ENCODE results near the gene TRIM38.

Gene TRIM38

DNA sequence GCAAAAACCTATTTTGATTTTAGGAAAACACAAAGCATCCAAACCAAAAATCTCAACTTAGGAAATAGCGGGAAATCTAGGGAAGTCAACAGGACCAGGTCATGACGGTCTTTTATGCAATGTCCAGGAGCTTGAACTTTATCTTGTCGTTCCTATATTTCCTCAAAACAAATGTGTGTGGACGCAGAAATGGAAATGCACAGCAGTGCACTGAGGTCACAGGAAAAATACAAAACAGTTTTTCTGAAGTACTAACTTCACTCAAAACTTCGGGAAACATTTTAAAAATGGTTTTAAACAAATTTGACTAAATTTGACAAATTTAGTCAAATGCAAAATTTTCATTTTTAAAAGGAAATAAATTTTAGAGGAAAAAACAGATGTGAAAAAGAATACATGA, 26.6 kb upstream of the TRIM38 start:
- Histone ChIP-seq H3K9me3 (ENCODE audit: control insufficient read depth, insufficient read depth, low read depth, low read length) (no peaks in the 10 kb centered on the region), H3K27ac (ENCODE audit: extremely low read depth, low read depth, low read length) (no peak overlapping the region), H3K4me1 (ENCODE audit: control insufficient read depth, insufficient read depth, low read length) (no peaks in the 10 kb centered on the region), H3K36me3 (ENCODE audit: control insufficient read depth in 2 of 2, insufficient read depth in 1 of 2, low read length in 2 of 2) (no peaks in the 10 kb centered on the region), H3K4me3 (ENCODE audit: low read depth, low read length) (no peak overlapping the region)
- TF ChIP-seq ZBTB17 (tag by site-specific recombination; IDR thresholded peaks at IDR 0.05): no peak
- no peak for TF ChIP-seq ZNF211 (tag by site-specific recombination; IDR thresholded peaks at IDR 0.05; ENCODE audit: low read depth)
- no peak for TF ChIP-seq ZNF558 (tag by site-specific recombination; IDR thresholded peaks at IDR 0.05)
- ChIA-PET POLR2A (no interaction called here), CTCF (no interaction called here)

DNA sequence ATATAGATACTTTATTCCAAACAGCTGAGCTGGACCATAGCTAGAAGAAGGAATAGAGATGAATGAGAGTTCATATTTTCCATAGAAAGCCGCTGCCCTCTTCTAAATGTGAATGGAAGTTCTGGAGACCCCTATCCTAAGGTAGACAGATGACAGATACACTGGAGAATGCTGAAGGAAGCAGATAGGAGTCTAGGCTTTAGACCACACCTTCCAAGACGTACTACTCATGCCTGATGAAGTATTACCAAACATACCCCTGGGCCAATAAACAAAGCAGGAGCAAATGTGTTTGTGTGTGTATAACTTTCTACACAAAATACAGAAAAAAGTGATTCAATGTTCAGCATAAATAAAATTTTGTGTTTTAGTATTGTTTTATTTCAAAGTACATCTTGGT, 23.0 kb upstream of the TRIM38 start:
- Histone ChIP-seq H3K36me3 (ENCODE audit: control insufficient read depth in 2 of 2, insufficient read depth in 1 of 2, low read length in 2 of 2) (no peaks in the 10 kb centered on the region), H3K27ac (ENCODE audit: extremely low read depth, low read depth, low read length) (no peak overlapping the region), H3K4me1 (ENCODE audit: control insufficient read depth, insufficient read depth, low read length) (no peaks in the 10 kb centered on the region), H3K9me3 (ENCODE audit: control insufficient read depth, insufficient read depth, low read depth, low read length) (no peaks in the 10 kb centered on the region), H3K4me3 (ENCODE audit: low read depth, low read length) (no peak overlapping the region)
- POLR2A ChIA-PET: no interaction called here
- TF ChIP-seq ZNF292 (tag by site-specific recombination; IDR thresholded peaks at IDR 0.05; ENCODE audit: borderline replicate concordance, low read depth) (no peak), ZNF837 (tag by site-specific recombination; IDR thresholded peaks at IDR 0.05) (no peak), ZSCAN16 (tag by site-specific recombination; IDR thresholded peaks at IDR 0.05) (no peak)
- TF ChIP-seq, protein P1, sequence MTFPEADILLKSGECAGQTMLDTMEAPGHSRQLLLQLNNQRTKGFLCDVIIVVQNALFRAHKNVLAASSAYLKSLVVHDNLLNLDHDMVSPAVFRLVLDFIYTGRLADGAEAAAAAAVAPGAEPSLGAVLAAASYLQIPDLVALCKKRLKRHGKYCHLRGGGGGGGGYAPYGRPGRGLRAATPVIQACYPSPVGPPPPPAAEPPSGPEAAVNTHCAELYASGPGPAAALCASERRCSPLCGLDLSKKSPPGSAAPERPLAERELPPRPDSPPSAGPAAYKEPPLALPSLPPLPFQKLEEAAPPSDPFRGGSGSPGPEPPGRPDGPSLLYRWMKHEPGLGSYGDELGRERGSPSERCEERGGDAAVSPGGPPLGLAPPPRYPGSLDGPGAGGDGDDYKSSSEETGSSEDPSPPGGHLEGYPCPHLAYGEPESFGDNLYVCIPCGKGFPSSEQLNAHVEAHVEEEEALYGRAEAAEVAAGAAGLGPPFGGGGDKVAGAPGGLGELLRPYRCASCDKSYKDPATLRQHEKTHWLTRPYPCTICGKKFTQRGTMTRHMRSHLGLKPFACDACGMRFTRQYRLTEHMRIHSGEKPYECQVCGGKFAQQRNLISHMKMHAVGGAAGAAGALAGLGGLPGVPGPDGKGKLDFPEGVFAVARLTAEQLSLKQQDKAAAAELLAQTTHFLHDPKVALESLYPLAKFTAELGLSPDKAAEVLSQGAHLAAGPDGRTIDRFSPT (tag by site-specific recombination; IDR thresholded peaks at IDR 0.05): no peak
- TF ChIP-seq, protein P2, sequence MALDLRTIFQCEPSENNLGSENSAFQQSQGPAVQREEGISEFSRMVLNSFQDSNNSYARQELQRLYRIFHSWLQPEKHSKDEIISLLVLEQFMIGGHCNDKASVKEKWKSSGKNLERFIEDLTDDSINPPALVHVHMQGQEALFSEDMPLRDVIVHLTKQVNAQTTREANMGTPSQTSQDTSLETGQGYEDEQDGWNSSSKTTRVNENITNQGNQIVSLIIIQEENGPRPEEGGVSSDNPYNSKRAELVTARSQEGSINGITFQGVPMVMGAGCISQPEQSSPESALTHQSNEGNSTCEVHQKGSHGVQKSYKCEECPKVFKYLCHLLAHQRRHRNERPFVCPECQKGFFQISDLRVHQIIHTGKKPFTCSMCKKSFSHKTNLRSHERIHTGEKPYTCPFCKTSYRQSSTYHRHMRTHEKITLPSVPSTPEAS (tag by site-specific recombination; IDR thresholded peaks at IDR 0.05): no peak
- TF ChIP-seq, protein P3, sequence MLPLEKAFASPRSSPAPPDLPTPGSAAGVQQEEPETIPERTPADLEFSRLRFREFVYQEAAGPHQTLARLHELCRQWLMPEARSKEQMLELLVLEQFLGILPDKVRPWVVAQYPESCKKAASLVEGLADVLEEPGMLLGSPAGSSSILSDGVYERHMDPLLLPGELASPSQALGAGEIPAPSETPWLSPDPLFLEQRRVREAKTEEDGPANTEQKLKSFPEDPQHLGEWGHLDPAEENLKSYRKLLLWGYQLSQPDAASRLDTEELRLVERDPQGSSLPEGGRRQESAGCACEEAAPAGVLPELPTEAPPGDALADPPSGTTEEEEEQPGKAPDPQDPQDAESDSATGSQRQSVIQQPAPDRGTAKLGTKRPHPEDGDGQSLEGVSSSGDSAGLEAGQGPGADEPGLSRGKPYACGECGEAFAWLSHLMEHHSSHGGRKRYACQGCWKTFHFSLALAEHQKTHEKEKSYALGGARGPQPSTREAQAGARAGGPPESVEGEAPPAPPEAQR (tag by site-specific recombination; IDR thresholded peaks at IDR 0.05): no peak
- CTCF ChIA-PET: interaction anchor here (0.6 to 1.4 kb wide), 6 partner anchors 9 to 540 kb away, joined by 3 to 4 read pairs (median 4); partner anchors contain the start of gene SLC17A2

DNA sequence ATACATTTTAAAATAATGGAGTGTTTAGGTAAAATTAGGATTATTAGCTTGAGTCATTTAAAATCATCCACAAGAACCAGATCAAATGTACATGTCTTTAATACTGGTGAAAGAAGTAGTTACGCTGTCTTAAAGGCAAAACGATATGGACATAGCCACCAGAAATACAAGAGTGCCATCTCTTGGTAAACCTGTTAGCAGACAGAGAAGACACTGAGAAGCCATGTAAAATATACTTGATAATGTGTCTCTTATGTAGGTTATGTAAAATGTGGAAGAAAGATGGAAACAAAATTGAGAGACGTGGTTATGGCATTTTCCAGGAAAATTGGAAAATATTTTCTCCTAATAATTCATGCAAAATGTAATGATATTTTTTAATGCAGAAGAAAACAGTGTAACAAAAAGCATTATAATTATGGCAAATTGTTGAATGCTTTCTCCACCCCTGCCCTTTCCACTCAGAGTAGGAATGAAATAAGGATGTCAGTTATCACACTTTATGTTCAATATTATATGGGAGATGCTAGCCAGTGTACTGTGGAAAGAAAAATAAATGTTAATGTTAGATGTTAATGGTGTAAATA, 19.9 kb upstream of the TRIM38 start:
- Histone ChIP-seq H3K4me3 (ENCODE audit: low read depth, low read length) (no peak overlapping the region), H3K4me1 (ENCODE audit: control insufficient read depth, insufficient read depth, low read length) (no peaks in the 10 kb centered on the region), H3K9me3 (ENCODE audit: control insufficient read depth, insufficient read depth, low read depth, low read length) (no peaks in the 10 kb centered on the region), H3K36me3 (ENCODE audit: control insufficient read depth in 2 of 2, insufficient read depth in 1 of 2, low read length in 2 of 2) (no peaks in the 10 kb centered on the region), H3K27ac (ENCODE audit: extremely low read depth, low read depth, low read length) (no peak overlapping the region)
- ChIA-PET CTCF (interaction anchor here (0.7 to 2.1 kb wide), 12 partner anchors 9 to 219 kb away, joined by 3 to 8 read pairs (median 3); no protein-coding TSS in a partner anchor), POLR2A (no interaction called here)
- TF ChIP-seq ZNF626 (tag by site-specific recombination; IDR thresholded peaks at IDR 0.05) (no peak), ZNF133 (tag by site-specific recombination; IDR thresholded peaks at IDR 0.05) (no peak), ZNF654 (tag by site-specific recombination; IDR thresholded peaks at IDR 0.05; ENCODE audit: low read depth) (peak; percentile 89), ZNF548 (tag by site-specific recombination; IDR thresholded peaks at IDR 0.05) (no peak), SCRT2 (tag by site-specific recombination; IDR thresholded peaks at IDR 0.05) (peak; percentile 24; the same call in 1 of the 2 replicates)
- TF ChIP-seq, protein P4, sequence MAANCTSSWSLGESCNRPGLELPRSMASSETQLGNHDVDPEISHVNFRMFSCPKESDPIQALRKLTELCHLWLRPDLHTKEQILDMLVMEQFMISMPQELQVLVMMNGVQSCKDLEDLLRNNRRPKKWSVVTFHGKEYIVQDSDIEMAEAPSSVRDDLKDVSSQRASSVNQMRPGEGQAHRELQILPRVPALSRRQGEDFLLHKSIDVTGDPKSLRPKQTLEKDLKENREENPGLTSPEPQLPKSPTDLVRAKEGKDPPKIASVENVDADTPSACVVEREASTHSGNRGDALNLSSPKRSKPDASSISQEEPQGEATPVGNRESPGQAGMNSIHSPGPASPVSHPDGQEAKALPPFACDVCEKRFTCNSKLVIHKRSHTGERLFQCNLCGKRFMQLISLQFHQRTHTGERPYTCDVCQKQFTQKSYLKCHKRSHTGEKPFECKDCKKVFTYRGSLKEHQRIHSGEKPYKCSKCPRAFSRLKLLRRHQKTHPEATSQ (tag by site-specific recombination; IDR thresholded peaks at IDR 0.05): no peak
- TF ChIP-seq, protein P5, sequence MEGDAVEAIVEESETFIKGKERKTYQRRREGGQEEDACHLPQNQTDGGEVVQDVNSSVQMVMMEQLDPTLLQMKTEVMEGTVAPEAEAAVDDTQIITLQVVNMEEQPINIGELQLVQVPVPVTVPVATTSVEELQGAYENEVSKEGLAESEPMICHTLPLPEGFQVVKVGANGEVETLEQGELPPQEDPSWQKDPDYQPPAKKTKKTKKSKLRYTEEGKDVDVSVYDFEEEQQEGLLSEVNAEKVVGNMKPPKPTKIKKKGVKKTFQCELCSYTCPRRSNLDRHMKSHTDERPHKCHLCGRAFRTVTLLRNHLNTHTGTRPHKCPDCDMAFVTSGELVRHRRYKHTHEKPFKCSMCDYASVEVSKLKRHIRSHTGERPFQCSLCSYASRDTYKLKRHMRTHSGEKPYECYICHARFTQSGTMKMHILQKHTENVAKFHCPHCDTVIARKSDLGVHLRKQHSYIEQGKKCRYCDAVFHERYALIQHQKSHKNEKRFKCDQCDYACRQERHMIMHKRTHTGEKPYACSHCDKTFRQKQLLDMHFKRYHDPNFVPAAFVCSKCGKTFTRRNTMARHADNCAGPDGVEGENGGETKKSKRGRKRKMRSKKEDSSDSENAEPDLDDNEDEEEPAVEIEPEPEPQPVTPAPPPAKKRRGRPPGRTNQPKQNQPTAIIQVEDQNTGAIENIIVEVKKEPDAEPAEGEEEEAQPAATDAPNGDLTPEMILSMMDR (tag by site-specific recombination; IDR thresholded peaks at IDR 0.05): peak; percentile 70
